Loucy (cell line): Measurements from ENCODE around the gene SLC25A10.

Experiments used
- H2AFZ ChIP-seq: fragments of 200-600 bp; sonication (generic); 2 replicates; pipeline ENCODE4 v1.6.0; 2016; ENCODE audit warnings: antibody characterized with exemption, mild to moderate bottlenecking, low read length, moderate library complexity
- H3F3A ChIP-seq: fragments of 200-600 bp; 2 replicates; pipeline ENCODE4 v1.6.0; 2016; ENCODE audit warnings: antibody characterized with exemption, low read depth, mild to moderate bottlenecking
- H3K27me3 ChIP-seq: fragments of 200-600 bp; sonication (generic); 2 replicates; pipeline ENCODE4 v1.6.1; 2014; ENCODE audit warnings: low read length, mild to moderate bottlenecking; ENCODE audit not compliant: insufficient read depth, poor library complexity, severe bottlenecking
- H3K36me3 ChIP-seq: fragments of 200-600 bp; sonication (generic); 2 replicates; pipeline ENCODE4 v1.6.1; 2016; ENCODE audit warnings: low read length; ENCODE audit not compliant: insufficient read depth
- H3K4me1 ChIP-seq: fragments of 200-600 bp; sonication (generic); 2 replicates; pipeline ENCODE4 v1.5.1; 2014; ENCODE audit warnings: low read length, mild to moderate bottlenecking; ENCODE audit not compliant: insufficient read depth, poor library complexity, severe bottlenecking
- H3K4me2 ChIP-seq: fragments of 200-600 bp; sonication (generic); 2 replicates; pipeline ENCODE4 v1.6.0; 2014; ENCODE audit warnings: antibody characterized with exemption, low read length, low read depth, mild to moderate bottlenecking; ENCODE audit not compliant: poor library complexity, severe bottlenecking
- H3K4me3 ChIP-seq: fragments of 200-600 bp; sonication (generic); 2 replicates; pipeline ENCODE4 v1.5.1; 2014; ENCODE audit warnings: low read length, mild to moderate bottlenecking, mixed read lengths; ENCODE audit not compliant: poor library complexity, severe bottlenecking
- H3K79me2 ChIP-seq: fragments of 200-600 bp; sonication (generic); 2 replicates; pipeline ENCODE4 v1.6.1; 2014; ENCODE audit warnings: low read length; ENCODE audit not compliant: insufficient read depth
- H3K9ac ChIP-seq: fragments of 200-600 bp; sonication (generic); 2 replicates; pipeline ENCODE4 v1.6.0; 2014; ENCODE audit warnings: mild to moderate bottlenecking, low read depth, low read length, moderate library complexity; ENCODE audit not compliant: poor library complexity, severe bottlenecking
- H3K9me2 ChIP-seq: fragments of 200-600 bp; sonication (generic); replicated peaks from 2 replicates; pipeline ENCODE4 v1.6.1; 2016; ENCODE audit warnings: low read depth, low read length, mixed read lengths
- H3K9me3 ChIP-seq: fragments of 200-600 bp; sonication (generic); 2 replicates; pipeline ENCODE4 v1.6.1; 2014; ENCODE audit warnings: mild to moderate bottlenecking, antibody characterized with exemption, low read length, low read depth; ENCODE audit not compliant: insufficient read depth
- H4K20me1 ChIP-seq: fragments of 200-600 bp; sonication (generic); 2 replicates; pipeline ENCODE4 v1.6.0; 2014; ENCODE audit warnings: antibody characterized with exemption, low read length, mild to moderate bottlenecking; ENCODE audit not compliant: insufficient read depth, poor library complexity, severe bottlenecking
- CTCF ChIP-seq: fragments of 200-600 bp; sonication (generic); conservative IDR thresholded peaks from 2 replicates; pipeline ENCODE4 v1.5.1; 2014; ENCODE audit warnings: mild to moderate bottlenecking, antibody characterized with exemption, low read length
- EZH2phosphoT487 ChIP-seq: fragments of 200-600 bp; IDR thresholded peaks from 2 replicates; pipeline ENCODE4 v1.6.1; 2018; ENCODE audit warnings: antibody characterized with exemption, mild to moderate bottlenecking, moderate library complexity, borderline replicate concordance

The SLC25A10 gene

GRCh38 chr17:81691608-81692007 is 20.5 kb upstream of the SLC25A10 start:
- no peak overlapping the region for H3K9ac ChIP-seq
- H2AFZ ChIP-seq = no peak overlapping the region
- no peak overlapping the region for H3K4me2 ChIP-seq
- no peaks in the 10 kb centered on the region for H3K4me1 ChIP-seq
- no peaks in the 10 kb centered on the region for H3K27me3 ChIP-seq
- no peaks in the 10 kb centered on the region for H3K9me3 ChIP-seq
- H3K79me2 ChIP-seq = peaks cover 29% of the 10 kb centered on the region; the same call in 1 of the 2 replicates
- no peaks in the 10 kb centered on the region for H3F3A ChIP-seq
- TF ChIP-seq EZH2phosphoT487 = no peak
- no peak overlapping the region for H3K4me3 ChIP-seq
- no peaks in the 10 kb centered on the region for H4K20me1 ChIP-seq
- H3K36me3 ChIP-seq = peaks cover 83% of the 10 kb centered on the region; the same call in 1 of the 2 replicates
- no peaks in the 10 kb centered on the region for H3K9me2 ChIP-seq

- Histone ChIP-seq H2AFZ (no peak overlapping the region), H3K9me3 (no peaks in the 10 kb centered on the region), H3K9ac (no peak overlapping the region), H3K9me2 (no peaks in the 10 kb centered on the region), H3K36me3 (peaks cover 87% of the 10 kb centered on the region; the same call in 1 of the 2 replicates), H3K4me3 (no peak overlapping the region), H3K27me3 (no peaks in the 10 kb centered on the region), H3K79me2 (peaks cover 20% of the 10 kb centered on the region; the same call in 1 of the 2 replicates), H4K20me1 (peaks cover 4% of the 10 kb centered on the region), H3K4me2 (no peak overlapping the region), H3F3A (no peaks in the 10 kb centered on the region), H3K4me1 (no peaks in the 10 kb centered on the region)
- no peak for TF ChIP-seq EZH2phosphoT487
- TF ChIP-seq CTCF = peak; percentile 35
These were observed 18.4 kb upstream of the SLC25A10 start for GRCh38 chr17:81693509-81694210.

GRCh38 chr17:81694810-81695209 is 17.3 kb upstream of the SLC25A10 start:
- TF ChIP-seq EZH2phosphoT487 (no peak), CTCF (no peak)
- Histone ChIP-seq H3K9me2 (no peaks in the 10 kb centered on the region), H3K36me3 (peaks cover 76% of the 10 kb centered on the region; the same call in 1 of the 2 replicates), H3F3A (no peaks in the 10 kb centered on the region), H3K9ac (no peak overlapping the region), H2AFZ (no peak overlapping the region), H4K20me1 (peaks cover 4% of the 10 kb centered on the region), H3K79me2 (peaks cover 14% of the 10 kb centered on the region; the same call in 1 of the 2 replicates), H3K27me3 (no peaks in the 10 kb centered on the region), H3K4me1 (no peaks in the 10 kb centered on the region), H3K4me3 (no peak overlapping the region), H3K9me3 (no peaks in the 10 kb centered on the region), H3K4me2 (no peak overlapping the region)
